Astrocyte (in vitro differentiated cells and primary cell): ENCODE results near the gene GATA2. TPM values are rescaled to one million over a fixed set of nuclear protein-coding genes. Genes with fewer than 3 reads are reported as not detected.

Experiments
- DNase-seq: peaks from one replicate; pipeline ENCODE4 v3.0.0-alpha.2; 2010; ENCODE audit warnings: low read depth
- FAIRE-seq: peaks from 2 replicates; lab custom pipeline; 2011; peaks lifted over from hg19 to GRCh38; lab: Jason Lieb, UNC
- H2AFZ ChIP-seq: 2 replicates; pipeline ENCODE4 v1.6.0; 2012; ENCODE audit warnings: low read depth, low read length, inconsistent platforms
- H3K27ac ChIP-seq: 2 replicates; pipeline ENCODE4 v1.5.1; 2011; ENCODE audit warnings: low read depth, low read length, inconsistent platforms
- H3K27me3 ChIP-seq: 2 replicates; pipeline ENCODE4 v1.6.0; 2011; ENCODE audit warnings: low read length, inconsistent platforms; ENCODE audit not compliant: insufficient read depth
- H3K36me3 ChIP-seq: 2 replicates; pipeline ENCODE4 v1.5.1; 2011; ENCODE audit warnings: low read length, inconsistent platforms; ENCODE audit not compliant: insufficient read depth
- H3K4me1 ChIP-seq: 2 replicates; pipeline ENCODE4 v1.5.1; 2011; ENCODE audit warnings: low read length, inconsistent platforms; ENCODE audit not compliant: insufficient read depth
- H3K4me2 ChIP-seq: 2 replicates; pipeline ENCODE4 v1.6.0; 2012; ENCODE audit warnings: low read length, inconsistent platforms
- H3K4me3 ChIP-seq: 2 replicates; pipeline ENCODE4 v1.5.1; 2011; ENCODE audit warnings: low read depth, mild to moderate bottlenecking, low read length, inconsistent platforms; ENCODE audit not compliant: insufficient read depth
- H3K79me2 ChIP-seq: 2 replicates; pipeline ENCODE4 v1.6.0; 2012; ENCODE audit warnings: mild to moderate bottlenecking, low read length, inconsistent platforms; ENCODE audit not compliant: insufficient read depth
- H3K9ac ChIP-seq: 2 replicates; pipeline ENCODE4 v1.6.0; 2012; ENCODE audit warnings: mild to moderate bottlenecking, low read length, inconsistent platforms
- H3K9me3 ChIP-seq: 2 replicates; pipeline ENCODE4 v1.5.1; 2012; ENCODE audit warnings: low read depth, mild to moderate bottlenecking, low read length, inconsistent platforms; ENCODE audit not compliant: insufficient read depth
- H4K20me1 ChIP-seq: 2 replicates; pipeline ENCODE4 v1.6.0; 2012; ENCODE audit warnings: low read length, inconsistent platforms; ENCODE audit not compliant: insufficient read depth
- H3K27ac Mint-ChIP-seq: one replicate; pipeline ENCODE4 v1.8.0; 2021; ENCODE audit warnings: mild to moderate bottlenecking, mixed read lengths; ENCODE audit not compliant: unreplicated experiment
- H3K27me3 Mint-ChIP-seq: one replicate; pipeline ENCODE4 v1.8.0; 2021; ENCODE audit warnings: low read depth, mixed read lengths; ENCODE audit not compliant: unreplicated experiment
- H3K36me3 Mint-ChIP-seq: one replicate; pipeline ENCODE4 v1.8.0; 2021; ENCODE audit warnings: low read depth, mixed read lengths; ENCODE audit not compliant: unreplicated experiment
- H3K4me1 Mint-ChIP-seq: one replicate; pipeline ENCODE4 v1.8.0; 2021; ENCODE audit warnings: low read depth, mixed read lengths; ENCODE audit not compliant: unreplicated experiment
- H3K4me3 Mint-ChIP-seq: one replicate; pipeline ENCODE4 v1.8.0; 2021; ENCODE audit warnings: mild to moderate bottlenecking, moderate library complexity, mixed read lengths; ENCODE audit not compliant: unreplicated experiment
- H3K9me3 Mint-ChIP-seq: one replicate; pipeline ENCODE4 v1.8.0; 2021; ENCODE audit warnings: mild to moderate bottlenecking, mixed read lengths; ENCODE audit not compliant: unreplicated experiment
- EZH2 ChIP-seq: IDR thresholded peaks from 2 replicates; pipeline ENCODE4 v1.6.1; 2012; ENCODE audit warnings: mild to moderate bottlenecking, low read length, inconsistent platforms; ENCODE audit not compliant: insufficient read depth
- total RNA-seq: library from RNA; stranded (reverse); gene quantifications from 2 replicates; pipeline ENCODE4 v1.2.1, GENCODE V29; 2021
- TF ChIP-seq, protein P1 (sequence below): IDR thresholded peaks from 2 replicates; pipeline ENCODE4 v1.5.1; 2011; ENCODE audit warnings: low read depth, mild to moderate bottlenecking, inconsistent platforms, low read length, moderate library complexity; ENCODE audit not compliant: insufficient read depth

Gene GATA2
- total RNA-seq, 1 donor from 2014 or later = 1.7 TPM

DNA sequence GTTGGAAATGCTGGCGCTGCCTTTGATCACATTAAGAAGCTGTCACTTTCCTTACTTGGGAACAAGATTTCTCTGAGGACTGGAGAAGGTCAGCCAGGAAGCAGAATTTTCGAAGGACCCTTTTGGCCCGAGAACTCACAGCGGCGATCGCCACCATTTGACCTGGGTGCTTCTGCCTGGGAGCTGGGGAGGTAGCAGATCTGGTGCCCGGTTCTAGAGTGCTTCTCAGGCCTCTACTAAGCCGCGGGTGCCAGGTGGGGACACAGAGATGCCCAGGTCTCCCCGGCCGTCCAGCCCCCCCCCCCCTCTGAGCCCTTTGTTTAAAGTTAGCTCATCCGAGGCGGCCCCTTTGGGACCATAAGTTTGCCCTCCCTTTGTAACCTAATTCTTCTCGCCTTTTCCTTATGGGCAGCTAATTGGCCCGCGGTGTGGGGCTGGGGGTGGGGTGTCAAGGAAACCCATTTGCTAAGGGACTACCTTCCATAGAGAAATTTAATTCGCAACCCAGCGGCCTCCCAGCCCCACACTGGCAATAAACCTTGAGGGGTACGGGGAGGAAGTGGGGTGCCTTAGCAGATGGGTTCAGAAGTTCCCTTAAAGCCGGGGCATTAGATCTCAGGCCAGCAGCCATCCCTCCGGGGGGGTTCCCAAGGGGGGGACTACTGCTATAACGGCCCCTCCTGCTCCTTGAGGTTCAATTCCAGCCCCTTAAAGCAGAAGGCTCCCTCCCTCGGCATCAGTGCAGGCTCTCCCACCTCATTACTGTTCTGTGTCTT lies 1.9 kb downstream of the GATA2 start:
- Mint-ChIP-seq H3K4me1 (no peaks in the 10 kb centered on the region), H3K4me3 (no peak overlapping the region)

DNA sequence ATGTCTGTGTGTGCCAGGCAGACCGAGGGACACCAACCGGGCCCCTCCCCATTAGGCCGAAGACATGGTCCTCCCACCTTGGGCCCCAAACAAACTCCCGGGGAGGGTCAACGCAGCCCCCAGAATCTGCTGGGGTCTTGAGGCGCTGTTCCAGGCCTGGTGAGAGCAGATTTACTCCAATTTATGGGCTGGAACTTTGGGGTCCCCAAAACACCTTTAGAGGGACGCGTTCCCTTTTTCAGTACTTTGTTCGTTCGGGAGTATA lies 2.4 kb downstream of the GATA2 start:
- Histone ChIP-seq H3K27me3 (peaks cover 81% of the 10 kb centered on the region), H3K9ac (peak overlapping the region; percentile 62), H3K79me2 (peaks cover 12% of the 10 kb centered on the region), H3K4me3 (no peak overlapping the region), H3K27ac (no peak overlapping the region), H3K4me2 (peak overlapping the region; percentile 89), H3K36me3 (no peaks in the 10 kb centered on the region), H3K9me3 (no peaks in the 10 kb centered on the region), H4K20me1 (peaks cover 36% of the 10 kb centered on the region), H3K4me1 (peaks cover 15% of the 10 kb centered on the region), H2AFZ (no peak overlapping the region)
- H3K27ac Mint-ChIP-seq = no peak overlapping the region
- H3K36me3 Mint-ChIP-seq = no peaks in the 10 kb centered on the region
- no peaks in the 10 kb centered on the region for H3K4me1 Mint-ChIP-seq
- H3K27me3 Mint-ChIP-seq = peaks cover 59% of the 10 kb centered on the region
- no peak overlapping the region for H3K4me3 Mint-ChIP-seq
- TF ChIP-seq, protein P1, sequence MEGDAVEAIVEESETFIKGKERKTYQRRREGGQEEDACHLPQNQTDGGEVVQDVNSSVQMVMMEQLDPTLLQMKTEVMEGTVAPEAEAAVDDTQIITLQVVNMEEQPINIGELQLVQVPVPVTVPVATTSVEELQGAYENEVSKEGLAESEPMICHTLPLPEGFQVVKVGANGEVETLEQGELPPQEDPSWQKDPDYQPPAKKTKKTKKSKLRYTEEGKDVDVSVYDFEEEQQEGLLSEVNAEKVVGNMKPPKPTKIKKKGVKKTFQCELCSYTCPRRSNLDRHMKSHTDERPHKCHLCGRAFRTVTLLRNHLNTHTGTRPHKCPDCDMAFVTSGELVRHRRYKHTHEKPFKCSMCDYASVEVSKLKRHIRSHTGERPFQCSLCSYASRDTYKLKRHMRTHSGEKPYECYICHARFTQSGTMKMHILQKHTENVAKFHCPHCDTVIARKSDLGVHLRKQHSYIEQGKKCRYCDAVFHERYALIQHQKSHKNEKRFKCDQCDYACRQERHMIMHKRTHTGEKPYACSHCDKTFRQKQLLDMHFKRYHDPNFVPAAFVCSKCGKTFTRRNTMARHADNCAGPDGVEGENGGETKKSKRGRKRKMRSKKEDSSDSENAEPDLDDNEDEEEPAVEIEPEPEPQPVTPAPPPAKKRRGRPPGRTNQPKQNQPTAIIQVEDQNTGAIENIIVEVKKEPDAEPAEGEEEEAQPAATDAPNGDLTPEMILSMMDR = no peak
- no peak for TF ChIP-seq EZH2
- peaks cover 2% of the 10 kb centered on the region for H3K9me3 Mint-ChIP-seq
- FAIRE-seq = no peak
- DNase-seq = no peak

More for the DNA sequence above, 1.9 kb downstream of the GATA2 start:
- no peak for TF ChIP-seq EZH2
- TF ChIP-seq, protein P1 = no peak
- Mint-ChIP-seq H3K27me3 (peaks cover 60% of the 10 kb centered on the region), H3K36me3 (no peaks in the 10 kb centered on the region), H3K27ac (peak overlapping the region; percentile 77), H3K9me3 (peaks cover 6% of the 10 kb centered on the region)
- H2AFZ ChIP-seq = no peak overlapping the region
- no peak overlapping the region for H3K27ac ChIP-seq
- no peaks in the 10 kb centered on the region for H3K9me3 ChIP-seq
- FAIRE-seq = no peak
- H3K4me3 ChIP-seq = no peak overlapping the region
- peaks cover 36% of the 10 kb centered on the region for H4K20me1 ChIP-seq
- H3K36me3 ChIP-seq = no peaks in the 10 kb centered on the region
- peaks cover 11% of the 10 kb centered on the region for H3K79me2 ChIP-seq
- peak overlapping the region; percentile 89 for H3K4me2 ChIP-seq
- peaks cover 15% of the 10 kb centered on the region for H3K4me1 ChIP-seq
- peaks cover 81% of the 10 kb centered on the region for H3K27me3 ChIP-seq
- H3K9ac ChIP-seq = peak overlapping the region; percentile 62
- DNase-seq = no peak
